Measurements from ENCODE around the gene ARID1B.

Gene ARID1B

DNA sequence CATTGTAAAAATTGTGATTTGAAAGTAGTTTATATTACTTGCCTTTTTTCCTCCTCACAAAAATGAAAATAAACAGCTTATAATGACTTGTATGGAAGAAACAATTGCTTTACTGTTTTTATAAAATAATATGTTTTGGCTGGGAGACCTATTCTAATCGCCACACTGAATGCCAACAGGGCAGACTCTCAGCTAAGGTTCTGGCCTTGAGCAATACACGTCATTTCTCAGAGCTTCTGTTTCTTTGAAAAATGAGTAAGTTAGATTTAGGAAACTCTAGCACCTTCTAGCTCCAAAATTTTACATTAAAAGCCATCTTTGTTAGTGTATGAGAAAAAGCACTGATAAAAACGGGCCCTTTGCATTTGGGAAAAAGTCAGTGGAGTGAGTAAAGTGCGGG is 166.6 kb downstream of the ARID1B start:
- Histone ChIP-seq H3K9me3 (ENCODE audit: control insufficient read depth, insufficient read depth, low read depth, low read length) (no peaks in the 10 kb centered on the region), H3K4me3 (ENCODE audit: low read depth, low read length) (no peak overlapping the region), H3K4me1 (ENCODE audit: control insufficient read depth, insufficient read depth, low read length) (peaks cover 16% of the 10 kb centered on the region; the same call in 1 of the 2 replicates), H3K36me3 (ENCODE audit: control insufficient read depth in 2 of 2, insufficient read depth in 1 of 2, low read length in 2 of 2) (no peaks in the 10 kb centered on the region), H3K27ac (ENCODE audit: extremely low read depth, low read depth, low read length) (no peak overlapping the region)
- ChIA-PET CTCF (interaction anchor here (0.7 to 4.0 kb wide), 7 partner anchors 9 to 185 kb away, joined by 3 to 21 read pairs (median 3); no protein-coding TSS in a partner anchor), POLR2A (no interaction called here)
- TF ChIP-seq ZNF513 (tag by site-specific recombination; IDR thresholded peaks at IDR 0.05): no peak
- TF ChIP-seq ZNF785 (tag by site-specific recombination; IDR thresholded peaks at IDR 0.05): no peak
- TF ChIP-seq, protein P1, sequence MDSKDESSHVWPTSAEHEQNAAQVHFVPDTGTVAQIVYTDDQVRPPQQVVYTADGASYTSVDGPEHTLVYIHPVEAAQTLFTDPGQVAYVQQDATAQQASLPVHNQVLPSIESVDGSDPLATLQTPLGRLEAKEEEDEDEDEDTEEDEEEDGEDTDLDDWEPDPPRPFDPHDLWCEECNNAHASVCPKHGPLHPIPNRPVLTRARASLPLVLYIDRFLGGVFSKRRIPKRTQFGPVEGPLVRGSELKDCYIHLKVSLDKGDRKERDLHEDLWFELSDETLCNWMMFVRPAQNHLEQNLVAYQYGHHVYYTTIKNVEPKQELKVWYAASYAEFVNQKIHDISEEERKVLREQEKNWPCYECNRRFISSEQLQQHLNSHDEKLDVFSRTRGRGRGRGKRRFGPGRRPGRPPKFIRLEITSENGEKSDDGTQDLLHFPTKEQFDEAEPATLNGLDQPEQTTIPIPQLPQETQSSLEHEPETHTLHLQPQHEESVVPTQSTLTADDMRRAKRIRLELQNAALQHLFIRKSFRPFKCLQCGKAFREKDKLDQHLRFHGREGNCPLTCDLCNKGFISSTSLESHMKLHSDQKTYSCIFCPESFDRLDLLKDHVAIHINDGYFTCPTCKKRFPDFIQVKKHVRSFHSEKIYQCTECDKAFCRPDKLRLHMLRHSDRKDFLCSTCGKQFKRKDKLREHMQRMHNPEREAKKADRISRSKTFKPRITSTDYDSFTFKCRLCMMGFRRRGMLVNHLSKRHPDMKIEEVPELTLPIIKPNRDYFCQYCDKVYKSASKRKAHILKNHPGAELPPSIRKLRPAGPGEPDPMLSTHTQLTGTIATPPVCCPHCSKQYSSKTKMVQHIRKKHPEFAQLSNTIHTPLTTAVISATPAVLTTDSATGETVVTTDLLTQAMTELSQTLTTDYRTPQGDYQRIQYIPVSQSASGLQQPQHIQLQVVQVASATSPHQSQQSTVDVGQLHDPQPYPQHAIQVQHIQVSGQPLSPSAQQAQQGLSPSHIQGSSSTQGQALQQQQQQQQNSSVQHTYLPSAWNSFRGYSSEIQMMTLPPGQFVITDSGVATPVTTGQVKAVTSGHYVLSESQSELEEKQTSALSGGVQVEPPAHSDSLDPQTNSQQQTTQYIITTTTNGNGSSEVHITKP (tag by site-specific recombination; IDR thresholded peaks at IDR 0.05): no peak
- no peak for TF ChIP-seq ZBTB17 (tag by site-specific recombination; IDR thresholded peaks at IDR 0.05)
- TF ChIP-seq SP7 (tag by site-specific recombination; IDR thresholded peaks at IDR 0.05): no peak
- no peak for TF ChIP-seq ZBTB20 (tag by site-specific recombination; IDR thresholded peaks at IDR 0.05)
- TF ChIP-seq, protein P2, sequence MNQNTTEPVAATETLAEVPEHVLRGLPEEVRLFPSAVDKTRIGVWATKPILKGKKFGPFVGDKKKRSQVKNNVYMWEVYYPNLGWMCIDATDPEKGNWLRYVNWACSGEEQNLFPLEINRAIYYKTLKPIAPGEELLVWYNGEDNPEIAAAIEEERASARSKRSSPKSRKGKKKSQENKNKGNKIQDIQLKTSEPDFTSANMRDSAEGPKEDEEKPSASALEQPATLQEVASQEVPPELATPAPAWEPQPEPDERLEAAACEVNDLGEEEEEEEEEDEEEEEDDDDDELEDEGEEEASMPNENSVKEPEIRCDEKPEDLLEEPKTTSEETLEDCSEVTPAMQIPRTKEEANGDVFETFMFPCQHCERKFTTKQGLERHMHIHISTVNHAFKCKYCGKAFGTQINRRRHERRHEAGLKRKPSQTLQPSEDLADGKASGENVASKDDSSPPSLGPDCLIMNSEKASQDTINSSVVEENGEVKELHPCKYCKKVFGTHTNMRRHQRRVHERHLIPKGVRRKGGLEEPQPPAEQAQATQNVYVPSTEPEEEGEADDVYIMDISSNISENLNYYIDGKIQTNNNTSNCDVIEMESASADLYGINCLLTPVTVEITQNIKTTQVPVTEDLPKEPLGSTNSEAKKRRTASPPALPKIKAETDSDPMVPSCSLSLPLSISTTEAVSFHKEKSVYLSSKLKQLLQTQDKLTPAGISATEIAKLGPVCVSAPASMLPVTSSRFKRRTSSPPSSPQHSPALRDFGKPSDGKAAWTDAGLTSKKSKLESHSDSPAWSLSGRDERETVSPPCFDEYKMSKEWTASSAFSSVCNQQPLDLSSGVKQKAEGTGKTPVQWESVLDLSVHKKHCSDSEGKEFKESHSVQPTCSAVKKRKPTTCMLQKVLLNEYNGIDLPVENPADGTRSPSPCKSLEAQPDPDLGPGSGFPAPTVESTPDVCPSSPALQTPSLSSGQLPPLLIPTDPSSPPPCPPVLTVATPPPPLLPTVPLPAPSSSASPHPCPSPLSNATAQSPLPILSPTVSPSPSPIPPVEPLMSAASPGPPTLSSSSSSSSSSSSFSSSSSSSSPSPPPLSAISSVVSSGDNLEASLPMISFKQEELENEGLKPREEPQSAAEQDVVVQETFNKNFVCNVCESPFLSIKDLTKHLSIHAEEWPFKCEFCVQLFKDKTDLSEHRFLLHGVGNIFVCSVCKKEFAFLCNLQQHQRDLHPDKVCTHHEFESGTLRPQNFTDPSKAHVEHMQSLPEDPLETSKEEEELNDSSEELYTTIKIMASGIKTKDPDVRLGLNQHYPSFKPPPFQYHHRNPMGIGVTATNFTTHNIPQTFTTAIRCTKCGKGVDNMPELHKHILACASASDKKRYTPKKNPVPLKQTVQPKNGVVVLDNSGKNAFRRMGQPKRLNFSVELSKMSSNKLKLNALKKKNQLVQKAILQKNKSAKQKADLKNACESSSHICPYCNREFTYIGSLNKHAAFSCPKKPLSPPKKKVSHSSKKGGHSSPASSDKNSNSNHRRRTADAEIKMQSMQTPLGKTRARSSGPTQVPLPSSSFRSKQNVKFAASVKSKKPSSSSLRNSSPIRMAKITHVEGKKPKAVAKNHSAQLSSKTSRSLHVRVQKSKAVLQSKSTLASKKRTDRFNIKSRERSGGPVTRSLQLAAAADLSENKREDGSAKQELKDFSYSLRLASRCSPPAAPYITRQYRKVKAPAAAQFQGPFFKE (tag by site-specific recombination; IDR thresholded peaks at IDR 0.05; ENCODE audit: borderline replicate concordance): no peak
- TF ChIP-seq, protein P3, sequence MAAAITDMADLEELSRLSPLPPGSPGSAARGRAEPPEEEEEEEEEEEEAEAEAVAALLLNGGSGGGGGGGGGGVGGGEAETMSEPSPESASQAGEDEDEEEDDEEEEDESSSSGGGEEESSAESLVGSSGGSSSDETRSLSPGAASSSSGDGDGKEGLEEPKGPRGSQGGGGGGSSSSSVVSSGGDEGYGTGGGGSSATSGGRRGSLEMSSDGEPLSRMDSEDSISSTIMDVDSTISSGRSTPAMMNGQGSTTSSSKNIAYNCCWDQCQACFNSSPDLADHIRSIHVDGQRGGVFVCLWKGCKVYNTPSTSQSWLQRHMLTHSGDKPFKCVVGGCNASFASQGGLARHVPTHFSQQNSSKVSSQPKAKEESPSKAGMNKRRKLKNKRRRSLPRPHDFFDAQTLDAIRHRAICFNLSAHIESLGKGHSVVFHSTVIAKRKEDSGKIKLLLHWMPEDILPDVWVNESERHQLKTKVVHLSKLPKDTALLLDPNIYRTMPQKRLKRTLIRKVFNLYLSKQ (tag by site-specific recombination; IDR thresholded peaks at IDR 0.05; ENCODE audit: borderline replicate concordance): no peak
- TF ChIP-seq ZNF660 (tag by site-specific recombination; IDR thresholded peaks at IDR 0.05): no peak
- no peak for TF ChIP-seq ZNF792 (tag by site-specific recombination; IDR thresholded peaks at IDR 0.05)

DNA sequence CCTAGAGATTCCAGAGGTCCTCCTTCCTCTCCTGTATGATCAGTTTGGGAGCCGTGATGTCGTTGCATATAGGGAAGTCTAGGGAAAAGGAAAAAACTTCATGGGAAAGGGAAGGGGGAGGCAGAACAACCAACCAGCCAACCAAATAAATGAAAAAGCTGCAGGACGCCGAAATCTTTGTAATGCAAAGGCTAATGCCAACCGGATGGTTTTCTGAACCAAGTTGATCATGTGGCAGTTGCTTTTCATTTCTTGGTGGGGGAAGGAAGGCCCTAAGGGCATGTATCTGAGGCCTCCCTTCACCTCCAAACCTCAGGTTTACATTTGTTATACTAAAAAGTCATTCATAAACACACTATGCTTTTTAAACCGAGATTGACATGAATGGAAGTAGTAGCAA is 167.2 kb downstream of the ARID1B start:
- H3K4me3 ChIP-seq (ENCODE audit: low read depth, low read length): no peak overlapping the region
- H3K9me3 ChIP-seq (ENCODE audit: control insufficient read depth, insufficient read depth, low read depth, low read length): no peaks in the 10 kb centered on the region
- no peak for TF ChIP-seq KLF7 (tag by site-specific recombination; IDR thresholded peaks at IDR 0.05; ENCODE audit: borderline replicate concordance)
- TF ChIP-seq ZBTB7A (tag by site-specific recombination; IDR thresholded peaks at IDR 0.05; ENCODE audit: low read depth): no peak
- TF ChIP-seq ZFP69B (tag by site-specific recombination; IDR thresholded peaks at IDR 0.05): no peak
- TF ChIP-seq ZNF707 (tag by site-specific recombination; IDR thresholded peaks at IDR 0.05): no peak
- no peak for TF ChIP-seq TSHZ1 (tag by site-specific recombination; IDR thresholded peaks at IDR 0.05; ENCODE audit: borderline replicate concordance)
- no peaks in the 10 kb centered on the region for H3K36me3 ChIP-seq (ENCODE audit: control insufficient read depth in 2 of 2, insufficient read depth in 1 of 2, low read length in 2 of 2)
- H3K27ac ChIP-seq (ENCODE audit: extremely low read depth, low read depth, low read length): no peak overlapping the region
- peaks cover 21% of the 10 kb centered on the region; the same call in 1 of the 2 replicates for H3K4me1 ChIP-seq (ENCODE audit: control insufficient read depth, insufficient read depth, low read length)
- ChIA-PET POLR2A (no interaction called here), CTCF (interaction anchor here (3.2 to 4.0 kb wide), 2 partner anchors 9 to 12 kb away, joined by 17 to 21 read pairs; no protein-coding TSS in a partner anchor)

Data from HEK293 (cell line).